Fibroblast of villous mesenchyme (primary cell): ENCODE results near the gene NCAN. TPM values are rescaled to one million over a fixed set of nuclear protein-coding genes. Genes with fewer than 3 reads are reported as not detected.

ENCODE experiments used
- DNase-seq: peaks from one replicate; pipeline ENCODE4 v3.0.0-alpha.2; 2010; ENCODE audit warnings: low read depth
- H3K4me3 ChIP-seq: 2 replicates; pipeline ENCODE4 v1.5.1; 2011; ENCODE audit warnings: low read depth, mild to moderate bottlenecking, low read length
- CTCF ChIP-seq: IDR thresholded peaks from 2 replicates; pipeline ENCODE4 v1.5.1; 2012; ENCODE audit warnings: low read depth, mild to moderate bottlenecking, low read length; ENCODE audit not compliant: insufficient read depth
- total RNA-seq: library from RNA; depleted of rRNA; stranded (reverse); fragments of >200 nt; gene quantifications from 2 replicates; pipeline ENCODE4 v1.2.3, GENCODE V29; 2012

The NCAN gene
- total RNA-seq, result under 0.01 TPM in 1 of 2 replicates, not detected in the other

DNA sequence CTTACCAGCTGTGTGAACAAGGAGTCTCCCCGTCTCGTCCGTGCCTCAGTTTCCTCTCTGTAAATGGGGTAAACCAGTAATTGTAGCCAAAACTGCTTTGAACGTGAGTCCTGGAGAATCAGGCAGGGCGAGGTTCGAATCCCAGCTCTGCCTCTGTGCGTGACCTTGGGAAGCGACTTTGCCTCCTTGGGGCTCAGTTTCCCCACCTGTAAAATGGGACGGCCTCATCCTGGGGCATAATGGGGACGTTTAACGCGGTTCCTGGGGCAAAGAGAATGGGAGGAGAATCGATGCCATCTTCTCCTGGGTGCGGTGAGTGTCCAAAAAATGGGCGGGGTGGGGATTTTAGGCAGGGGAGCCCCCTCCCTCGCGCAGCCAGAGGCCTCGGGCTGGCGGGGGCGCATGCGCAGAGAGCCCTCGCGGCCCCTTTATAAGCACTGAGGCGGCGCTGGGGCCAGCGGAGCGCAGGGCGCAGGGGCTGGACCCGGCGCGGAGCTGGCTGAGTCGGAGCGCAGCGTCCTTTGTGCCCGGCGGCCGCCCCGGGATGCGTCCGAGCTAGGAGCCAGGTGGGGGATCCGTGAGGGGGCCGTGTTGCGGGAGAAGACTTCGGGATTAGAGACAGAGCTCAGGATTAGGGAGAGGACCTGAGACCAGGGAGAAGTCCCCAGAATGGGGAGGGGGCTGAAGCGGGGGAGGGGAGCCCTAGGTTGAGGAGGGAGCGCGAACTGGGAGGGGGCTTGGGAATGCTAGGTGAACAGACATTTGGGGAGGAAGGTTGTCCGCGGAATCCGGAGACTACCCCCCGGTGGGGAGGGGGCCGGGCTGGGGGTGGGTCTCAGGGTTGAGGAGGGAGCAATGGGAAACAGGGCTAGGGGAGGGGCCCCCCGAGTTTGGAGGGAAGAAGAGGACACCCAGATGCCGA lies at the start of gene NCAN:
TSS of gene NCAN (plus strand) at position 460 of the 922 bp plus-strand sequence. CDS start 4,996 bp downstream, outside the sequence.
- DNase-seq, result no peak

DNA sequence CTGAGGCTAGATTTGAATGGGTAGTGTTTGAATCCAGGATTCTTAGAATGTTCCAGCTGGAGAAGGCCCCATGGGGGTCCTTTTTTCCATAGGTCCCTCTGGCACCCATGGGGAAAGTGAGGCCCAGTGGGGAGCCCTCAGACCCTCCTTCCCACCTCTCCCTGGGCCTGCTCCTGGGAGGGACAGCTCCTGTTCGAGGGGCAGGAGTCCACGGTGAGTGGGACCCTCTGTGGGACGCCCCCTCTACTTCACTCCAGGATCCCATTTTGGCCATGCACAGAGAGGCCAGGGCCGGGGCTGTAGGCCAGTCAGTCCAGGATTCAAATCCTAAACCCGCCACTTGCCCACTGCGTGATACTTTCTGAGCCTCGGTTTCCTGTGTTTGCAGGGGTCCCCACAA lies 49.3 kb upstream of the NCAN start:
- no peak for DNase-seq
- no peak for TF ChIP-seq CTCF

More for the DNA sequence above, at the start of gene NCAN:
- no peak for TF ChIP-seq CTCF
- H3K4me3 ChIP-seq, result no peak within 1 kb of the TSS

DNA sequence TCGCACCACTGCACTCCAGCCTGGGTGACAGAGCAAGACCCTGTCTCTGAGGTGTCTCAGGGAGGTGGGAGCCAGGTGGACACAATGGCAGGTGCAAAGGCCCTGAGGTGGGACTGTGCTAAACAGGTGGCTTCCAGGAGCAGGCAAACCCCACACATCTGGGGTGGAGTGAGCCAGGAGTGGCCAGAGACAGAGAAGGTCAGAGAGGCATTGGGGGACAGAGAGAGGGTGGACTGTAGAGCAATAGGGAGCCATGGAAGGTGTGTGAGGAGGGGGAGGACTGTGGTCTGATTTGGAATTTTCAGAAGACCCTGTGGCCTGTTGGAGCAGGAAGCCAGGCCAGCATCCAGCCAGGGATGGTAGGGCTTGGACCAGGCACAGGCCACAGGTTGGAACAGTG lies 46.4 kb upstream of the NCAN start:
- no peak for TF ChIP-seq CTCF
- no peak for DNase-seq
- H3K4me3 ChIP-seq, result no peak overlapping the region

More for the DNA sequence above, 49.3 kb upstream of the NCAN start:
- no peak overlapping the region for H3K4me3 ChIP-seq

- H3K4me3 ChIP-seq, result no peak overlapping the region
- no peak for TF ChIP-seq CTCF
- DNase-seq, result no peak
Observed at GRCh38 chr19:19167612-19168011, 44.1 kb upstream of the NCAN start.

DNA sequence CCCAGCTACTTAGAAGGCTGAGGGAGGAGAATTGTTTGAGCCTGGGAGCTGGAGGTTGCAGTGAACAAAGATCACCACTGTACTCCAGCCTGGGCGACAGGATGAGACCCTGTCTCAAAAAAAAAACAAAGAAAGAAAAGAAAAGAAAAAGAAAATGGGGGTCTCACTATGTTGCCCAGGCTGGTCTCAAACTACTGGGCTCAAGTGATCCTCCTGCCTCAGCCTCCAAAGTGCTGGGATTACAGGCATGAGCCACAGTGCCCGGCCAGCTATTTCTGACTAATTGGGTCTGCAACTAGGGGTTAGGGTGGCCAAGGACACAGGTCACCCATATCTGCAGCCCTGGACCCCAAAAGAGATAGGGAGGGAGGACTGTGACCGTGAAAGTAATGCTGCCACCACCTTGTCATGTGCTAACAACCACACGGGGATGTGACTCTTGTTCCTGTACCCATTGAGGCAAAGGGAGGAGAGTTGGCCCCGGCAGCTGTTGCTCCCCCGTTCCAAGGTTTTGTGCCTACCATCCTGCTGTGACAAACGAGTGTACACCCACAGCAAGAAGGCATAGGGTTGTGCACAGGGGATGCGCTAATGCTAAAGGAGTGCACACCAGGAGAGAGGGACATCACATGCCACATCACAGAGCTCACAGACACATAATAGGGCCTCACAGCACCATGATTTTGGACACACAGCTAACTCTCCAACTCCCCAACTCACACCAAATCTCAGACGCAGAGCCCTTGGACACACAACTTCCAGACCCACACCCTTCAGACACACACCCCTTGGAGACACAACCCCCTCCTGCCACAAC lies 42.3 kb upstream of the NCAN start:
- no peak for DNase-seq
- H3K4me3 ChIP-seq, result peak overlapping the region; percentile 40
- TF ChIP-seq CTCF, result no peak

DNA sequence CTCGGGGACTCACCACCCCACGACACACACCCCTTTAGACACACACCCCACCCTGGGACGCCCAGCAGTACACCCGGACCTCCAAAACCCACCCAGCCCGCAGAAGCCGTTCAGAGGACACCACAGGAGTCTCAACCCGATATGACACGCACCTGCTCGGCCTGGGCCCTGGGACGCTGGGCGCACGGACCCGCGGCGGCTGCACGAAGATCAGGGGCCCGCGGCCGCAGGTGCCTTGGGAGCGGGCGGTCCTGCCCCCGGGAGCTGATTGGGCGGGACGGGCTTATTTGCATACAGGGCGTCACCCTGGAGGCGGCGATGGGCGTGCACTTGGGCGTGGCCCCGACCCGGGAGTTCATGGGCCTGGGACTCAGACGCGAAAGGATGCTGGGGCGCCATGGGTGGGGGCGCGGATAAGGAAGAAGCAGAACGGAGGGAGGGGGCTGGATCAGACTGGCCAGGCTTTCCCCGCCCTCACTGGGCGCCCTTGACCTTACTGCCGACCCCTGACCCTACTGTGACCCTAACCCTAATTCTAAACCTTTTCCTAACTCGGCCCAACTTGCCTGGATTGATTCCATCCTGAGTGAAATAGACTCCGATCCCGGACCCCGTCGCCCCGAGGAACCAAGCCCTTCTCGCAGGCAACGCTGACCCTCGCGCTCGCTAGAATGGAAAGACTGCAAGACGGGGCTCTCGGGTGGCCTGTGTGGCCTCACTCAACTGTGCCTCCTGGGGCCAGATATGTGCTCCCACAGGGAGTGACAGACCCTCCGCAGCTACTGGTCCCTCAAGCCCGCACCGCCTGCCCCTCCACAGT lies 41.5 kb upstream of the NCAN start, which contains the start of gene MEF2B:
TSS of gene MEF2B (minus strand) at position 211 of the 820 bp plus-strand sequence. CDS start 19,528 bp downstream, outside the sequence.
- peak within 1 kb of the TSS; percentile 40 for H3K4me3 ChIP-seq
- no peak for TF ChIP-seq CTCF
- DNase-seq, result peak; percentile 68
